OCI-LY7 (cell line): ENCODE results near the gene NDUFC1. TPM values are rescaled to one million over a fixed set of nuclear protein-coding genes. Genes with fewer than 3 reads are reported as not detected.

Experiments
- BruUV-seq: library from RNA; stranded (reverse); fragments of 400-500 nt; replicated peaks from 2 replicates; lab custom pipeline; 2021; lab: Mats Ljungman, UMichigan
- CTCF ChIA-PET: fragments of 300-600 bp; sonication (Branson Sonifier 250); formaldehyde crosslinking; loops from one replicate; lab custom pipeline; 2022; ENCODE audit warnings: antibody characterized with exemption; ENCODE audit not compliant: unreplicated experiment; lab: Charles Lee
- POLR2A ChIA-PET: fragments of 300-600 bp; sonication (Branson Sonifier 250); formaldehyde crosslinking; loops from one replicate; lab custom pipeline; 2022; ENCODE audit warnings: antibody characterized with exemption; lab: Charles Lee
- DNase-seq: peaks from one replicate; pipeline ENCODE4 v3.0.0-alpha.2; 2015; ENCODE audit warnings: low spot score
- H2AFZ ChIP-seq: fragments of 200-600 bp; sonication (generic), shearing (Covaris generic); 2 replicates; pipeline ENCODE4 v1.6.1; 2014; ENCODE audit warnings: mild to moderate bottlenecking, antibody characterized with exemption, low read length, moderate library complexity
- H3K27ac ChIP-seq: fragments of 200-600 bp; sonication (generic); 2 replicates; pipeline ENCODE4 v1.5.1; 2014; ENCODE audit warnings: mixed run types, low read depth, mild to moderate bottlenecking, moderate library complexity, low read length, inconsistent platforms; ENCODE audit not compliant: poor library complexity, severe bottlenecking
- H3K36me3 ChIP-seq: fragments of 200-600 bp; sonication (generic); 2 replicates; pipeline ENCODE4 v1.6.1; 2014; ENCODE audit warnings: mild to moderate bottlenecking, antibody characterized with exemption, low read length, moderate library complexity, mixed read lengths; ENCODE audit not compliant: insufficient read depth
- H3K4me1 ChIP-seq: fragments of 200-600 bp; sonication (generic); 2 replicates; pipeline ENCODE4 v1.5.1; 2014; ENCODE audit warnings: mild to moderate bottlenecking, low read length; ENCODE audit not compliant: insufficient read depth, poor library complexity, severe bottlenecking
- H3K4me2 ChIP-seq: fragments of 200-600 bp; sonication (generic); 2 replicates; pipeline ENCODE4 v1.6.1; 2014; ENCODE audit warnings: mild to moderate bottlenecking, low read length
- H3K4me3 ChIP-seq: fragments of 200-600 bp; sonication (generic); 2 replicates; pipeline ENCODE4 v1.5.1; 2014; ENCODE audit warnings: mild to moderate bottlenecking, low read depth, low read length; ENCODE audit not compliant: poor library complexity, severe bottlenecking
- H3K79me2 ChIP-seq: fragments of 200-600 bp; sonication (generic); 2 replicates; pipeline ENCODE4 v1.6.1; 2016; ENCODE audit warnings: low read depth, mild to moderate bottlenecking, low read length, moderate library complexity, mixed read lengths; ENCODE audit not compliant: insufficient read depth
- H3K9me2 ChIP-seq: fragments of 200-600 bp; sonication (generic); 2 replicates; pipeline ENCODE4 v1.6.1; 2016; ENCODE audit warnings: mild to moderate bottlenecking, low read length, mixed read lengths; ENCODE audit not compliant: insufficient read depth
- H3K9me3 ChIP-seq: fragments of 200-600 bp; sonication (generic); 2 replicates; pipeline ENCODE4 v1.6.1; 2014; ENCODE audit warnings: mild to moderate bottlenecking, mixed run types, low read length, mixed read lengths
- H4K20me1 ChIP-seq: fragments of 200-600 bp; sonication (generic); 2 replicates; pipeline ENCODE4 v1.6.1; 2014; ENCODE audit warnings: mild to moderate bottlenecking, antibody characterized with exemption, low read length, moderate library complexity, mixed read lengths; ENCODE audit not compliant: insufficient read depth
- EZH2phosphoT487 ChIP-seq: fragments of 200-600 bp; sonication (generic); IDR thresholded peaks from 2 replicates; pipeline ENCODE4 v1.6.1; 2018; ENCODE audit warnings: low read depth, borderline replicate concordance, mild to moderate bottlenecking, mixed run types, antibody characterized with exemption, low read length, moderate library complexity, mixed read lengths
- intact Hi-C: fragments of 100-400 bp; cut with micrococcal nuclease; formaldehyde crosslinking; loops from one replicate; pipeline ENCODE4 v1.10.0; 2022; ENCODE audit not compliant: unreplicated experiment
- total RNA-seq, 2 experiments: library from RNA; depleted of rRNA in 1 of 2; stranded (reverse); fragments of >200 nt in 1 of 2; shearing (Covaris generic) in 1 of 2; gene quantifications; 2 replicates each; pipeline ENCODE4 v1.2.3, GENCODE V29; 2014 to 2022
- TF ChIP-seq, protein P1 (sequence below): fragments of 200-600 bp; sonication (generic); conservative IDR thresholded peaks from 2 replicates; pipeline ENCODE4 v1.5.1; 2014; ENCODE audit warnings: mild to moderate bottlenecking, antibody characterized with exemption, low read length, moderate library complexity, mixed read lengths

Gene NDUFC1
- total RNA-seq, 2 experiments from 2014 or later: 69.2 to 82.6 TPM

DNA sequence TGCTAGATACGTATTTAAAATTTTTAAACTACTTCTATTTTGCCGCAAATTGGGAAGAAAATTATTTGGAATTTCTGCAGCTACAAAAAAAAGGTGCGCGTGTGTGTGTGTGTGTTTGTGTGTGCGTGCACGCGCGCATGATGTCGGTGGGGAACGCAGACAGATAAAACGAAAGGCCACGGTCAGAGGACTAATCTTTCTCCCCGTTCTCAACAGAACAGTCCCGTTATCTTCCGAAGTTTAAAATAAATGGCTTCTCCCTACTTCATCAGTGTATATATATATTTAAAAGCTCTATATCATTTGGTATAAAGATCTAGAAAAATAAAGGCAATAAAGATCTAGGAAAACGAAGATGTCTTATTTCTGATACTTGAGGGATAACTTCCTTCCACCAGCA is 23.8 kb downstream of the NDUFC1 start:
- DNase-seq: no peak
- Histone ChIP-seq H3K4me3 (no peak overlapping the region), H3K27ac (no peak overlapping the region), H3K36me3 (no peaks in the 10 kb centered on the region), H2AFZ (peak overlapping the region; percentile 84), H3K9me2 (no peaks in the 10 kb centered on the region), H3K4me1 (peaks cover 18% of the 10 kb centered on the region), H3K4me2 (no peak overlapping the region), H4K20me1 (no peaks in the 10 kb centered on the region), H3K9me3 (no peaks in the 10 kb centered on the region), H3K79me2 (no peaks in the 10 kb centered on the region)
- ChIA-PET POLR2A (interaction anchor here (0.6 kb wide), 1 partner anchor 155 kb away, joined by 3 read pairs; no protein-coding TSS in a partner anchor), CTCF (no interaction called here)
- TF ChIP-seq EZH2phosphoT487: no peak
- TF ChIP-seq, protein P1, sequence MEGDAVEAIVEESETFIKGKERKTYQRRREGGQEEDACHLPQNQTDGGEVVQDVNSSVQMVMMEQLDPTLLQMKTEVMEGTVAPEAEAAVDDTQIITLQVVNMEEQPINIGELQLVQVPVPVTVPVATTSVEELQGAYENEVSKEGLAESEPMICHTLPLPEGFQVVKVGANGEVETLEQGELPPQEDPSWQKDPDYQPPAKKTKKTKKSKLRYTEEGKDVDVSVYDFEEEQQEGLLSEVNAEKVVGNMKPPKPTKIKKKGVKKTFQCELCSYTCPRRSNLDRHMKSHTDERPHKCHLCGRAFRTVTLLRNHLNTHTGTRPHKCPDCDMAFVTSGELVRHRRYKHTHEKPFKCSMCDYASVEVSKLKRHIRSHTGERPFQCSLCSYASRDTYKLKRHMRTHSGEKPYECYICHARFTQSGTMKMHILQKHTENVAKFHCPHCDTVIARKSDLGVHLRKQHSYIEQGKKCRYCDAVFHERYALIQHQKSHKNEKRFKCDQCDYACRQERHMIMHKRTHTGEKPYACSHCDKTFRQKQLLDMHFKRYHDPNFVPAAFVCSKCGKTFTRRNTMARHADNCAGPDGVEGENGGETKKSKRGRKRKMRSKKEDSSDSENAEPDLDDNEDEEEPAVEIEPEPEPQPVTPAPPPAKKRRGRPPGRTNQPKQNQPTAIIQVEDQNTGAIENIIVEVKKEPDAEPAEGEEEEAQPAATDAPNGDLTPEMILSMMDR: no peak
- no TSS peak for BruUV-seq
- intact Hi-C loops: no loop called here

DNA sequence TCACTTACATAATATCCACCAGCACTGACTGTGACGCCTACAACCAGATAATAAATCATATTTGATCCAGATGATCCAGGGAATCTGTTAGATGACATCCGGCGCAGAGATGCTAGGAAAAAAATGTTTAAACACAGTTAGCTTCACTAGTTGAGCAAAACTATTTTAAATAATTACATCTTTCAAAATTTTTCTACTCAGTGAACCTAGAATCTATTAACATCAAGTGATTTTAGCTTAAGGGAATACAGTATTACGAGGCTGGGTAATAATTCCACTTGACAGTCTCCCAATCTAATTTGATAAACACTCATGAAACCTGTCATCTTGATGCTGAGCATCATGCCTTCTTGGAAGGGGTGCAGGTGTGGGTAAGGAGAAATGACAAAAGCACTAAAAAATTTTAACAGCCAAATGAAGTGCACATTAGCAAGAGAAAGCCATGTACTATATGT is 27.0 kb downstream of the NDUFC1 start:
- no peak overlapping the region for H3K4me2 ChIP-seq
- no peaks in the 10 kb centered on the region for H3K79me2 ChIP-seq
- H3K4me1 ChIP-seq: peaks cover 9% of the 10 kb centered on the region
- no peaks in the 10 kb centered on the region for H3K36me3 ChIP-seq
- CTCF ChIA-PET: no interaction called here
- no peak for TF ChIP-seq EZH2phosphoT487
- TF ChIP-seq, protein P1: no peak
- no peak overlapping the region for H2AFZ ChIP-seq
- no peak for DNase-seq
- no TSS peak for BruUV-seq
- no peaks in the 10 kb centered on the region for H4K20me1 ChIP-seq
- H3K9me3 ChIP-seq: no peaks in the 10 kb centered on the region
- intact Hi-C loops: no loop called here
- POLR2A ChIA-PET: interaction anchor here (0.5 to 2.1 kb wide), 9 partner anchors 9 to 148 kb away, joined by 3 to 9 read pairs (median 4); partner anchors contain the start of gene NAA15
- H3K9me2 ChIP-seq: no peaks in the 10 kb centered on the region
- no peak overlapping the region for H3K27ac ChIP-seq
- H3K4me3 ChIP-seq: no peak overlapping the region

DNA sequence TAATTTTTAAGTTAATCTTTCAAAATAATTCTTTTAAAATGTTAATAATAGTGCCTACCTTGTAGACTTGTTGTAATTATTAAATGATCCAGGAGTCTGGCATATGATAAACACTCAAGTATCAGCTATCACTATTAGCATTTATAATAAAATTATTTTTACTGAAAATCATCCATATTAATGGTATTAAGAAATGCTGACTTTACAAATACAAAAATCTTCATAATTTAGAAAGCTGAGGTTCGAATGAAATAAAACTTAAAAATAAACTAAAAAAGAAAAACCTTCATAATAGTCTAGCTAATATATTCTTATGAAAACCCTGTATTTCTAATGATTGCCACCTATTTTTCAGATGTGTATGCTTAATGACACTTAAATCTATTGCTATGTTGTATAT is 27.5 kb downstream of the NDUFC1 start:
- intact Hi-C loops: no loop called here
- BruUV-seq: no TSS peak
- Histone ChIP-seq H3K4me1 (peaks cover 7% of the 10 kb centered on the region), H3K79me2 (no peaks in the 10 kb centered on the region), H3K4me2 (no peak overlapping the region), H3K9me2 (no peaks in the 10 kb centered on the region), H3K36me3 (no peaks in the 10 kb centered on the region), H3K27ac (no peak overlapping the region), H3K4me3 (no peak overlapping the region), H4K20me1 (no peaks in the 10 kb centered on the region), H3K9me3 (no peaks in the 10 kb centered on the region), H2AFZ (no peak overlapping the region)
- DNase-seq: no peak
- TF ChIP-seq, protein P1: no peak
- no peak for TF ChIP-seq EZH2phosphoT487
- ChIA-PET CTCF (no interaction called here), POLR2A (interaction anchor here (0.5 to 2.1 kb wide), 9 partner anchors 9 to 147 kb away, joined by 3 to 9 read pairs (median 4); partner anchors contain the start of gene NAA15)
